Fibroblast of lung (primary cell): ENCODE results near the gene SRPK2.

Experiments
- EZH2 ChIP-seq: IDR thresholded peaks from 2 replicates; pipeline ENCODE4 v1.5.1; 2012; ENCODE audit warnings: low read length, control low read depth, mild to moderate bottlenecking; ENCODE audit errors: missing control alignments
- TF ChIP-seq, protein P1 (sequence below), 2 donors: IDR thresholded peaks in 1 of 2; conservative IDR thresholded peaks in 1 of 2; 1 replicate in 1 of 2; 2 replicates in 1 of 2; pipeline ENCODE4 v1.5.1; 2011 to 2012; ENCODE audit warnings: low read length in 2 of 2, control low read depth in 1 of 2, inconsistent platforms in 1 of 2, low read depth in 1 of 2, mild to moderate bottlenecking in 1 of 2

DNA sequence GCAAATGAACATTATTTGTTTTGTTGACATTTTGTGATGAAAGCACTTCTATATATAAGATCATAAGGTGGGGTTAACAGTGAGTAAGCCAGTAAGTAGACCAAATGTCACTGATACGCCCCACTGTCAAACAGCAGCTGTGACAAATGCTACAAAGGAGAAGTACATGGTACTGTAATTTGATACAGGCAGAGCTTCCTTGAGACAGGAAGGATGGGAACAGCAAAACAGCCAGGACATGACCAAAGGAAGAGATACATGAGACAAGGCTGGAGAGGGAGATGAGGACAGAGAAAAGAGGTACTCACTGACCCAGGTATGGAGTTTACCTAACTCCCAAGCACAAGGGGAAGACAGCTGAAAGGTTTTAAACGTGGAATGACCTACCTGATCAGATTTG is 127.0 kb downstream of the SRPK2 start:
- no peak for TF ChIP-seq EZH2
- TF ChIP-seq, protein P1, sequence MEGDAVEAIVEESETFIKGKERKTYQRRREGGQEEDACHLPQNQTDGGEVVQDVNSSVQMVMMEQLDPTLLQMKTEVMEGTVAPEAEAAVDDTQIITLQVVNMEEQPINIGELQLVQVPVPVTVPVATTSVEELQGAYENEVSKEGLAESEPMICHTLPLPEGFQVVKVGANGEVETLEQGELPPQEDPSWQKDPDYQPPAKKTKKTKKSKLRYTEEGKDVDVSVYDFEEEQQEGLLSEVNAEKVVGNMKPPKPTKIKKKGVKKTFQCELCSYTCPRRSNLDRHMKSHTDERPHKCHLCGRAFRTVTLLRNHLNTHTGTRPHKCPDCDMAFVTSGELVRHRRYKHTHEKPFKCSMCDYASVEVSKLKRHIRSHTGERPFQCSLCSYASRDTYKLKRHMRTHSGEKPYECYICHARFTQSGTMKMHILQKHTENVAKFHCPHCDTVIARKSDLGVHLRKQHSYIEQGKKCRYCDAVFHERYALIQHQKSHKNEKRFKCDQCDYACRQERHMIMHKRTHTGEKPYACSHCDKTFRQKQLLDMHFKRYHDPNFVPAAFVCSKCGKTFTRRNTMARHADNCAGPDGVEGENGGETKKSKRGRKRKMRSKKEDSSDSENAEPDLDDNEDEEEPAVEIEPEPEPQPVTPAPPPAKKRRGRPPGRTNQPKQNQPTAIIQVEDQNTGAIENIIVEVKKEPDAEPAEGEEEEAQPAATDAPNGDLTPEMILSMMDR (conservative IDR thresholded peaks at IDR 0.05 in 1 of 2, IDR thresholded peaks at IDR 0.05 in 1 of 2; ENCODE audit: low read depth in 1 of 2, low read length in 2 of 2), result no peak
